ENCODE results near the gene ABCC5.

The ABCC5 gene

GRCh38 chr3:183918178-183918577 lies 99.5 kb downstream of the ABCC5 start:
- H3K4me3 ChIP-seq (ENCODE audit: control insufficient read depth, low read depth, low read length) = no peak overlapping the region
- TF ChIP-seq CTCF (IDR thresholded peaks at IDR 0.05; ENCODE audit: control insufficient read depth, insufficient read depth, low read depth, low read length, missing control alignments) = no peak
- no peak for DNase-seq (ENCODE audit: low read depth)

GRCh38 chr3:183917776-183918175 lies 99.9 kb downstream of the ABCC5 start:
- TF ChIP-seq CTCF (IDR thresholded peaks at IDR 0.05; ENCODE audit: control insufficient read depth, insufficient read depth, low read depth, low read length, missing control alignments) = no peak
- DNase-seq (ENCODE audit: low read depth) = no peak

GRCh38 chr3:183914856-183915255 lies 102.8 kb downstream of the ABCC5 start:
- DNase-seq (ENCODE audit: low read depth) = no peak
- no peak overlapping the region for H3K4me3 ChIP-seq (ENCODE audit: control insufficient read depth, low read depth, low read length)
- TF ChIP-seq CTCF (IDR thresholded peaks at IDR 0.05; ENCODE audit: control insufficient read depth, insufficient read depth, low read depth, low read length, missing control alignments) = no peak

More at GRCh38 chr3:183917776-183918175, 99.9 kb downstream of the ABCC5 start:
- H3K4me3 ChIP-seq (ENCODE audit: control insufficient read depth, low read depth, low read length) = no peak overlapping the region

DNA sequence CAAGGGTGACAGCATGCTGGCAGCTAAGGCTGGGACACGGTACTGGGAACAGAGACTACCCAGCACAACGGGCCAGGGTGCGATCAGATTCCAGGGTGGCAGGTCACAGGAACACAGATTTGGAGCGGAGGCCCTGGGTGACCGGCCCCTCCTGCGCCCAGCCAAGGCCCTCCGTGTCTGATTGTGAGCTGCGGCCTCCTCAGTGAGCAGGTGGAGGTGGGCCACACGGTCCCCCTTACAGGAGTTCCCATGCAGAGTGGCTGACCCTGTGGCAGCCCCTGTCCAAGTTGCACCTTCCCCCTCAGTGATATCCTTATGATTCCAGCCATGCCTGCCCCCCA lies 104.1 kb downstream of the ABCC5 start:
- no peak for TF ChIP-seq CTCF (IDR thresholded peaks at IDR 0.05; ENCODE audit: control insufficient read depth, insufficient read depth, low read depth, low read length, missing control alignments)
- DNase-seq (ENCODE audit: low read depth) = no peak
- no peak overlapping the region for H3K4me3 ChIP-seq (ENCODE audit: control insufficient read depth, low read depth, low read length)

- DNase-seq (ENCODE audit: low read depth) = no peak
- TF ChIP-seq CTCF (IDR thresholded peaks at IDR 0.05; ENCODE audit: control insufficient read depth, insufficient read depth, low read depth, low read length, missing control alignments) = no peak
- H3K4me3 ChIP-seq (ENCODE audit: control insufficient read depth, low read depth, low read length) = no peak overlapping the region
Measured at GRCh38 chr3:183912895-183913579, 104.6 kb downstream of the ABCC5 start.

- DNase-seq (ENCODE audit: low read depth) = no peak
- no peak overlapping the region for H3K4me3 ChIP-seq (ENCODE audit: control insufficient read depth, low read depth, low read length)
- TF ChIP-seq CTCF (IDR thresholded peaks at IDR 0.05; ENCODE audit: control insufficient read depth, insufficient read depth, low read depth, low read length, missing control alignments) = no peak
Measured at GRCh38 chr3:183911763-183912506, 105.7 kb downstream of the ABCC5 start.
